Activated naive CD4-positive, alpha-beta T cell treated with anti-CD3 and anti-CD28 coated beads, Interleukin-2, amount 10 ng/mL, durations not matched to agents 5 hours and 36 hours (primary cell): Measurements from ENCODE around the gene SLC39A11. TPM values are rescaled to one million over a fixed set of nuclear protein-coding genes. Genes with fewer than 3 reads are reported as not detected.

Source experiments
- total RNA-seq, 2 experiments: library from RNA; stranded (reverse); gene quantifications; one replicate each; pipeline ENCODE4 v1.2.3, GENCODE V29; 2021

Gene SLC39A11, protein sequence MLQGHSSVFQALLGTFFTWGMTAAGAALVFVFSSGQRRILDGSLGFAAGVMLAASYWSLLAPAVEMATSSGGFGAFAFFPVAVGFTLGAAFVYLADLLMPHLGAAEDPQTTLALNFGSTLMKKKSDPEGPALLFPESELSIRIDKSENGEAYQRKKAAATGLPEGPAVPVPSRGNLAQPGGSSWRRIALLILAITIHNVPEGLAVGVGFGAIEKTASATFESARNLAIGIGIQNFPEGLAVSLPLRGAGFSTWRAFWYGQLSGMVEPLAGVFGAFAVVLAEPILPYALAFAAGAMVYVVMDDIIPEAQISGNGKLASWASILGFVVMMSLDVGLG
- total RNA-seq: 10 to 100 TPM; 16.8 to 18.4 TPM

DNA sequence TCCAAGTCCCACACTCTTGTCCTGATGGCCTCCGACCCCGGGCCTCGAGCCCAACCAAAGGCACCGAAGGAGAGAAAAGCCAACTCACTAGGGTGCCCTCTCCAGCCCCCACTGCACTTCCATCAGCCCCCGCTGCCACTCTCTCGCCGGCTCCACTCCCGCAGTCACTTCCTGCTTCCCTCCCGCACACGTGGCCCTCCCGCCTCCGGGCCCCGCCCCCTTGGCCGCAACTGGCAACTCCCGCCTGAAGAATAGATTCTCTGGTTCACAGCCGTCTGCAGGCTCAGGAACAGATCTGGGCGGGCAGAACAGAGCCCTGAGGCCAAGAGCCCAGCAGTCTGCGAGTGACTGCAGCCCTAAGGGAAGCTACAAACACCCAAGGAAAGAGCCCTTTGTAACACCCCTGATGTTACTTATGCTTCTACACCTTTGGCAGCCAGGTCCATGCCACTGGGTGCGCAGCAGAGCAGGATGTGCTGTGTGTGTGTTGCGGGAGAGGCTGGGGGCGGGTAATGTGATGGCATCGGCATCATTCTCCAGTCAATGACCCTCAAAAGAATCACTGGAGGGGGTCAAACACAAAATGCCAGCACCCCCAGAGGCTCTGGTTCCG, at the start of gene SLC39A11:
Gene SLC39A11, minus strand, starts transcription at position 166 of the 613 bp plus-strand sequence. CDS start 3,924 bp downstream, outside the sequence.

Other genes starting within 250 kb of the SLC39A11 start
- gene SSTR2, start 72.3 kb upstream of the SLC39A11 start, total RNA-seq: under 1 TPM in 1 of 2 experiments, not detected in 1; 0.02 TPM
- gene COG1, start 100.4 kb upstream of the SLC39A11 start, total RNA-seq: 10 to 100 TPM; 32.1 to 40.8 TPM
- gene CPSF4L, start 169.2 kb upstream of the SLC39A11 start, total RNA-seq: not detected
- 1 to 10 TPM; 2.1 to 3.0 TPM for gene CDC42EP4, start 219.3 kb upstream of the SLC39A11 start, total RNA-seq